Ishikawa (cell line): ENCODE results near the gene NBPF11.
A peak's percentile ranks its signal among the peaks of the same experiment; 100 is the strongest.

ENCODE experiments used
- CEBPB ChIP-seq: IDR thresholded peaks from 2 replicates; pipeline ENCODE4 v1.6.1; 2012
- CREB1 ChIP-seq: IDR thresholded peaks from 2 replicates; pipeline ENCODE4 v1.6.1; 2012; ENCODE audit warnings: low read depth
- EGR1 ChIP-seq: IDR thresholded peaks from 2 replicates; pipeline ENCODE4 v1.6.1; 2012
- EP300 ChIP-seq: IDR thresholded peaks from 2 replicates; pipeline ENCODE4 v1.6.1; 2012; ENCODE audit warnings: borderline replicate concordance
- FOXM1 ChIP-seq: IDR thresholded peaks from 2 replicates; pipeline ENCODE4 v1.6.1; 2012; ENCODE audit warnings: low read depth, borderline replicate concordance
- MAX ChIP-seq: IDR thresholded peaks from 2 replicates; pipeline ENCODE4 v1.6.1; 2012
- NFIC ChIP-seq: IDR thresholded peaks from 2 replicates; pipeline ENCODE4 v1.6.1; 2012
- RAD21 ChIP-seq: IDR thresholded peaks from 2 replicates; pipeline ENCODE4 v1.6.1; 2012; ENCODE audit warnings: low read depth
- REST ChIP-seq: IDR thresholded peaks from 2 replicates; pipeline ENCODE4 v1.6.1; 2012; ENCODE audit warnings: low read depth, mild to moderate bottlenecking
- TAF1 ChIP-seq: IDR thresholded peaks from 2 replicates; pipeline ENCODE4 v1.6.1; 2012; ENCODE audit warnings: low read depth, mild to moderate bottlenecking
- TCF12 ChIP-seq: IDR thresholded peaks from 2 replicates; pipeline ENCODE4 v1.6.1; 2012; ENCODE audit warnings: low read depth
- TEAD4 ChIP-seq: IDR thresholded peaks from 2 replicates; pipeline ENCODE4 v1.6.1; 2012
- USF1 ChIP-seq: IDR thresholded peaks from 2 replicates; pipeline ENCODE4 v1.6.1; 2012
- YY1 ChIP-seq: IDR thresholded peaks from 2 replicates; pipeline ENCODE4 v1.6.1; 2012; ENCODE audit warnings: low read depth
- ZBTB7A ChIP-seq: IDR thresholded peaks from 2 replicates; pipeline ENCODE4 v1.6.1; 2012; ENCODE audit warnings: low read depth

The NBPF11 gene, protein sequence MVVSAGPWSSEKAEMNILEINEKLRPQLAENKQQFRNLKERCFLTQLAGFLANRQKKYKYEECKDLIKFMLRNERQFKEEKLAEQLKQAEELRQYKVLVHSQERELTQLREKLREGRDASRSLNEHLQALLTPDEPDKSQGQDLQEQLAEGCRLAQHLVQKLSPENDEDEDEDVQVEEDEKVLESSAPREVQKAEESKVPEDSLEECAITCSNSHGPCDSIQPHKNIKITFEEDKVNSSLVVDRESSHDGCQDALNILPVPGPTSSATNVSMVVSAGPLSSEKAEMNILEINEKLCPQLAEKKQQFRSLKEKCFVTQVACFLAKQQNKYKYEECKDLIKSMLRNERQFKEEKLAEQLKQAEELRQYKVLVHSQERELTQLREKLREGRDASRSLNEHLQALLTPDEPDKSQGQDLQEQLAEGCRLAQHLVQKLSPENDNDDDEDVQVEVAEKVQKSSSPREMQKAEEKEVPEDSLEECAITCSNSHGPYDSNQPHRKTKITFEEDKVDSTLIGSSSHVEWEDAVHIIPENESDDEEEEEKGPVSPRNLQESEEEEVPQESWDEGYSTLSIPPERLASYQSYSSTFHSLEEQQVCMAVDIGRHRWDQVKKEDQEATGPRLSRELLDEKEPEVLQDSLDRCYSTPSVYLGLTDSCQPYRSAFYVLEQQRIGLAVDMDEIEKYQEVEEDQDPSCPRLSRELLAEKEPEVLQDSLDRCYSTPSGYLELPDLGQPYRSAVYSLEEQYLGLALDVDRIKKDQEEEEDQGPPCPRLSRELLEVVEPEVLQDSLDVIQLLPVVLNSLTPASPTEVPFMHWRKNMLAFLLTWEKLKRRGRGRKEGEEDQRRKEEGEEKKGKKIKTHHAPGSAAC

DNA sequence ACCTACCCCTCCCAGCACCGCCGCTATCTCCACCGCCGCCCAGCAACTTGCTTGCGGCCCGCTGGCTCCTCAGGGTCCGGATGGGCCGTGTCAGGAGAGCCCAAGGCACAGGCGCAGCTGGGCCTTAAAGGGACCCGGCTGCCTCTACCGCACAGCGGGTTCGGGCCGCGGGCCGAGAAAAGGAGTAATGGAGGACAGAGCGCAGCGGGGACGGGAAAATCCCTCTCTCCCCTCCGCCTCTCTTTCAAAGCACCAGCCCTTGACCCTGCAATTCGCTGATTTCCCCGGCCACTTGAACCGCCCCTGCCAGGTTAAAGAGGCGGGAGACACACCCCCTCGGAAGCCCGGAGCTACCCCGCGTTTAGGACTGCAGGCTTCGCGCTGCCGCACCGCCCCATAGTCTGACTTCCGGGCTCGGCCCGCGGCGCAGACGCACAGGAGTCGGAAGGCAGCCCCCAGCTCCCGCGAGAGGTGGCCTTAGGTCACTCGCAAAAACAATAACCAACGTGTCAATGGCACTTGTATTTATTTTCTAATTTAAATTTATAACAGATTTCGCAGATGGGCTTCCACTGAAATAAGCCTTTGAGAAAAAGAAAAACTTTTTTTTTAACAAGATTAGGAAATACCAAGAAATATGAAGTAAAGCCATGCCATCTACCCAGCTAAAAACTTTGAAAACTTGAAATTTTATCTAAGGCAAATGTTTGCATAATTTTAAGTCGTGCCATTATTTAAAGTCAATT is at the start of gene NBPF11:
NBPF11 (minus strand) TSS at position 371 of the 746 bp plus-strand sequence. CDS start 25,278 bp downstream, outside the sequence.
- 0 out of 2 replicates have a peak, but pooled peaks have one; percentile 53 for TF ChIP-seq YY1
- 0 out of 2 replicates have a peak, but pooled peaks have one; percentile 51 for TF ChIP-seq ZBTB7A

- TF ChIP-seq NFIC: peak; percentile 45; the same call in 1 of the 2 replicates
- TF ChIP-seq YY1: no peak
Observed at GRCh38 chr1:148166558-148167492, 14.7 kb upstream of the NBPF11 start.

GRCh38 chr1:148162363-148162762 is 10.3 kb upstream of the NBPF11 start:
- no peak for TF ChIP-seq NFIC

GRCh38 chr1:148161053-148161901 is 9.2 kb upstream of the NBPF11 start:
- TF ChIP-seq REST (no peak), FOXM1 (no peak), MAX (no peak), TCF12 (no peak), RAD21 (no peak), EGR1 (no peak), CEBPB (no peak), EP300 (no peak), USF1 (no peak), YY1 (no peak), NFIC (no peak), TEAD4 (no peak), ZBTB7A (no peak), CREB1 (no peak), TAF1 (no peak)

DNA sequence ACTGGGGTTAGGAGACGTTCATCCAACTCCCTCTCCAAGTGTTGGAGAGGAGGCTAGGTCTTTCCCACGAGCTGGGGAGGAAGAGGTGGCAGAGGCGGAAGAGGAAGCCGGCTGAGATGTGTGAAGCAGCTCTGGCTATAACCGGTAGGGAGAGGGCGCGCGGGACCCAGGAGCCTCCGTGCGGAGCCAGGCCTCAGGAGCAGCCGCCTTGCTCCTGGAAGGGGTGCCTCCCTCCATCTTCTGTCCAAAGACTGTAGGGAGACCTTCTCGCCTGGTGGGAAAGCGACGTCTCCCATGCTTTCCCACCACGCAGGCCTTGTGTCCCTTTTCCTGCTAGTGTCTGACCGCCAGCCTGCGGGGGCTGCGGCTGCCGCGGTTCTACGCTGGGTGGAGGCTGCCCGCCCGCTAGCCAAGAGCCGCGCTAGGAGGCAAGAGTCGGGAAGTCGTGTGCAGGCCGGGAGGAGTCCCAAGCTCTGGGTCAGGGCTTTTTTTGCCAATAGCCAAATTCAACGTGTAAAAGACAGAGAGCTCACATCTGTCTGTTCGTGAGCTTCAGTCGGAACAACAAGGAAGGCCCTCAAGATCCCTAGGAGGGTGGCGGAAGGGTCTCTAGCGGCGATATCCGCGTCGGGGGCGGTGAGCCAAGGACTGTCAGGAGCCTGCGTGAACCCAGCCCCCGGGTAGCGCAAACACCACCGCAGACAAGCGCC is 8.4 kb upstream of the NBPF11 start:
- no peak for TF ChIP-seq NFIC
- no peak for TF ChIP-seq CEBPB
- TF ChIP-seq FOXM1: no peak
- no peak for TF ChIP-seq REST
- TF ChIP-seq TEAD4: no peak
- no peak for TF ChIP-seq CREB1
- no peak for TF ChIP-seq USF1
- no peak for TF ChIP-seq TAF1
- TF ChIP-seq YY1: no peak
- no peak for TF ChIP-seq EP300
- no peak for TF ChIP-seq EGR1
- TF ChIP-seq RAD21: no peak
- no peak for TF ChIP-seq MAX
- no peak for TF ChIP-seq ZBTB7A
- TF ChIP-seq TCF12: no peak
